ENCODE data around the gene OR8B4. TPM values are rescaled to one million over a fixed set of nuclear protein-coding genes. Genes with fewer than 3 reads are reported as not detected.

The OR8B4 gene, protein sequence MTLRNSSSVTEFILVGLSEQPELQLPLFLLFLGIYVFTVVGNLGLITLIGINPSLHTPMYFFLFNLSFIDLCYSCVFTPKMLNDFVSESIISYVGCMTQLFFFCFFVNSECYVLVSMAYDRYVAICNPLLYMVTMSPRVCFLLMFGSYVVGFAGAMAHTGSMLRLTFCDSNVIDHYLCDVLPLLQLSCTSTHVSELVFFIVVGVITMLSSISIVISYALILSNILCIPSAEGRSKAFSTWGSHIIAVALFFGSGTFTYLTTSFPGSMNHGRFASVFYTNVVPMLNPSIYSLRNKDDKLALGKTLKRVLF
- not detected in 2 replicates for total RNA-seq (2014; rRNA removed; shearing (Covaris generic))

DNA sequence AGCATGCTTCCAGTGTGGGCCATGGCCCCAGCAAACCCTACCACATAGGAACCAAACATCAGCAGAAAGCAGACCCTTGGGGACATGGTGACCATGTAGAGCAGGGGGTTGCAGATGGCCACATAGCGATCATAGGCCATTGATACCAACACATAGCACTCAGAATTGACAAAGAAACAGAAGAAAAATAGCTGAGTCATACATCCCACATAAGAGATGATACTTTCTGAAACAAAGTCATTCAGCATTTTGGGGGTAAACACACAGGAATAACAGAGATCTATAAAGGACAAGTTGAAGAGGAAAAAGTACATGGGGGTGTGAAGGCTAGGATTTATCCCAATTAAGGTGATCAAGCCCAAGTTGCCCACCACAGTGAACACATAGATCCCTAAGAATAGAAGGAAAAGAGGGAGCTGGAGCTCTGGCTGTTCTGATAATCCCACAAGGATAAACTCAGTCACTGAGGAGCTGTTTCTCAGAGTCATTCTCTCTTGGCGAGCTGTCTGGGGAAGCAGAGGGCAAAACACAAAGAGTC lies at the start of gene OR8B4:
Gene OR8B4 (minus strand): TSS at position 488 of the 538 bp plus-strand sequence. CDS start 0 bp downstream, at position 488.

DNA sequence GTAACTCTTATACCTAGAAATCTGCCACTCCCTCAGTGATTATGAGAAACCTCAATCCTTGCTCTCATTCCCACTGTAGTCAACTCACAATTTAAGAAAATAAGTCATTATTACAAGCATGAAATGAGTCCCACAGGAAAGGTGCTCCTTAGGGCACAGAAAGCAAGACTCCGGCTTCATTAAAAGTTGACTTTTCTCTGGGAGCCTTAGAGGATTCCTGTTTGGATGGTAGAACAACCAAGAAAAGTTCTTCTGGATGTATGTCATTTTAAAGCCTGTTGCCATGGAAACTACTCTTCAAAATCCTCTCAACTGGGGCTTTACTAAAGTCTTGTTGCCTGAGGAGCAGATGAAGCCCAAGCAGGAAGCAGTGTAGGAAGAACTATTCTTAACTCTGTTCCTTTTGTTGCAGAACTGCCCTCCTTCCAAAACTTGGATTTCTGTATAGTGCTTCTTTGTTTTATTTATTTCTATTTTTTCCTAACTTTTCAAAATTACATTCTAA lies 21.0 kb upstream of the OR8B4 start, which contains the start of gene OR8B8:
Gene OR8B8 (minus strand): TSS at position 51 of the 505 bp plus-strand sequence. CDS start 4,611 bp downstream, outside the sequence.

DNA sequence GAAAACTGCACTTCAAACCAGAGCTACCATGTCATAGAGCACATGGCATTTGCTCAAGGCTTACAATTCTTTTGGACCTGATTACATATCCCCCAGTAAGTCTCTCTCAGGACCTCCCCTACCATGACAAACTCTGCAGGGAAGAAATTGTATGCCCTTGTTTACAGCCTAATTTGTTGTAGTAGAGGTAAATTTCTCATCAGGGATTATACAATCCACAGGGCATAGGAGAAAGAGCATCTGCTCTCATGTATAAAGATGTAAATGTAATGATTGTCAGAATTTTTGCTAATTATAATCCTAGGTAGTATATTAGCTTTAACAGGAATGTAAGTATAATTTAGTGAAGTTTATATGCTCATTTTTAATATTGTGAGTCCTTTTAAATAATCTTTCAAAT lies 25.7 kb downstream of the OR8B4 start, which contains the start of gene OR8B3:
Gene OR8B3 (minus strand): TSS at position 101 of the 400 bp plus-strand sequence. CDS start 1,673 bp downstream, outside the sequence.

DNA sequence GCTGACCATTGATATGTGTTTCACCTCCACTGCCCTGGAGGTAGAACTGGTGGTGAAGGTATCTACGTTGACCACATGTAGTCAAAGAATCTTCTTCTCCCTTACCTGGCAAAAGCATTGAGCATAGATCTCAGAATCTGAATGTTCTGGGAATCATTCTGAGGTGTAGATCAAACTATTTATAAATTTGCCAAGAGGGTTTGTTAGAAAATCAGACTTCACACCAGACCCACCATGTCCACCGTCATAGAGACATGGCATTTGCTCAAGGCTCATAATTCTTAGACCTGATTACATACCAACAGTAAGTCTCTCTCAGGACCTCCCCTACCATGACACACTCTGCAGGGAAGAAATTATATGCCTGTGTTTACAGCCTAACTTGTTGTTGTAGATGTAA lies 40.3 kb downstream of the OR8B4 start, which contains the start of gene OR8B2:
Gene OR8B2 (minus strand): TSS at position 101 of the 400 bp plus-strand sequence. CDS start 1,156 bp downstream, outside the sequence.

Other genes with a start within 250 kb of the OR8B4 start
- gene OR10D3, start 241.5 kb downstream of the OR8B4 start, total RNA-seq (2014; rRNA removed; shearing (Covaris generic)) = 0.60 and 1.6 TPM in 2 replicates
- 0.38 and 0.64 TPM in 2 replicates for gene OR8G1, start 183.8 kb downstream of the OR8B4 start, total RNA-seq (2014; rRNA removed; shearing (Covaris generic))
- 1.1 TPM in 1 of 2 replicates, not detected in the other for gene OR8G5, start 168.5 kb downstream of the OR8B4 start, total RNA-seq (2014; rRNA removed; shearing (Covaris generic))
- gene OR8D1, start 110.9 kb downstream of the OR8B4 start, total RNA-seq (2014; rRNA removed; shearing (Covaris generic)) = not detected in 2 replicates
- not detected in 2 replicates for gene OR8D2, start 104.7 kb downstream of the OR8B4 start, total RNA-seq (2014; rRNA removed; shearing (Covaris generic))
- not detected in 2 replicates for gene OR8B2, start 40.4 kb downstream of the OR8B4 start, total RNA-seq (2014; rRNA removed; shearing (Covaris generic))
- not detected in 2 replicates for gene OR8B3, start 25.8 kb downstream of the OR8B4 start, total RNA-seq (2014; rRNA removed; shearing (Covaris generic))
- not detected in 2 replicates for gene OR8B8, start 20.8 kb upstream of the OR8B4 start, total RNA-seq (2014; rRNA removed; shearing (Covaris generic))
- gene OR8B12, start 118.8 kb upstream of the OR8B4 start, total RNA-seq (2014; rRNA removed; shearing (Covaris generic)) = not detected in 2 replicates
- 0.61 and 0.64 TPM in 2 replicates for gene OR8A1, start 145.1 kb upstream of the OR8B4 start, total RNA-seq (2014; rRNA removed; shearing (Covaris generic))
- gene PANX3, start 186.6 kb upstream of the OR8B4 start, total RNA-seq (2014; rRNA removed; shearing (Covaris generic)) = 0.08 TPM in 1 of 2 replicates, not detected in the other
- gene TBRG1, start 198.0 kb upstream of the OR8B4 start, total RNA-seq (2014; rRNA removed; shearing (Covaris generic)) = 27.5 and 39.3 TPM in 2 replicates
- gene SIAE, start 248.9 kb upstream of the OR8B4 start, total RNA-seq (2014; rRNA removed; shearing (Covaris generic)) = 5.0 and 5.2 TPM in 2 replicates
- 14.1 and 18.0 TPM in 2 replicates for gene SPA17, start 249.0 kb upstream of the OR8B4 start, total RNA-seq (2014; rRNA removed; shearing (Covaris generic))

Data from A375 (cell line).